PC-9 (cell line): ENCODE measurements around the gene AKAP12. TPM values are rescaled to one million over a fixed set of nuclear protein-coding genes. Genes with fewer than 3 reads are reported as not detected.

Experiments
- BruUV-seq: library from RNA; stranded (reverse); fragments of 400-500 nt; replicated peaks from 2 replicates; lab custom pipeline; 2021; lab: Mats Ljungman, UMichigan
- CTCF ChIA-PET: fragments of 300-600 bp; sonication (Branson Sonifier 250); formaldehyde crosslinking; loops from one replicate; lab custom pipeline; 2022; ENCODE audit warnings: antibody characterized with exemption; lab: Charles Lee
- POLR2A ChIA-PET: fragments of 300-600 bp; sonication (Branson Sonifier 250); formaldehyde crosslinking; loops from one replicate; lab custom pipeline; 2022; ENCODE audit warnings: antibody characterized with exemption; ENCODE audit not compliant: unreplicated experiment; lab: Charles Lee
- DNase-seq, 2 experiments: peaks; one replicate each; pipeline versions ENCODE4 v3.0.0 to v3.0.0-alpha.2; 2015 to 2022; ENCODE audit warnings: mixed read lengths in 1 of 2
- H2AFZ ChIP-seq: fragments of 200-600 bp; sonication (generic); 2 replicates; pipeline ENCODE4 v1.8.1; 2017; ENCODE audit warnings: antibody characterized with exemption
- H3F3A ChIP-seq: fragments of 200-600 bp; sonication (generic); 2 replicates; pipeline ENCODE4 v1.8.1; 2017; ENCODE audit warnings: antibody characterized with exemption, mild to moderate bottlenecking, low read depth; ENCODE audit not compliant: insufficient read depth
- H3K27ac ChIP-seq: fragments of 200-600 bp; sonication (generic); 2 replicates; pipeline ENCODE4 v1.6.1; 2016; ENCODE audit warnings: mixed run types
- H3K27me3 ChIP-seq: fragments of 200-600 bp; sonication (generic); 2 replicates; pipeline ENCODE4 v1.6.1; 2016; ENCODE audit warnings: low read depth, mixed run types; ENCODE audit not compliant: insufficient read depth
- H3K36me3 ChIP-seq: fragments of 200-600 bp; sonication (generic); 2 replicates; pipeline ENCODE4 v1.6.1; 2016; ENCODE audit warnings: low read depth, mixed run types
- H3K4me1 ChIP-seq: fragments of 200-600 bp; sonication (generic); replicated peaks from 2 replicates; pipeline ENCODE4 v1.6.1; 2016; ENCODE audit warnings: mixed run types; ENCODE audit not compliant: insufficient read depth
- H3K4me2 ChIP-seq: fragments of 200-600 bp; sonication (generic); 2 replicates; pipeline ENCODE4 v1.6.1; 2017; ENCODE audit warnings: mixed run types
- H3K4me3 ChIP-seq: fragments of 200-600 bp; sonication (generic); 2 replicates; pipeline ENCODE4 v1.6.1; 2016; ENCODE audit warnings: mixed run types
- H3K79me2 ChIP-seq: fragments of 200-600 bp; sonication (generic); 2 replicates; pipeline ENCODE4 v1.6.1; 2017; ENCODE audit warnings: low read depth, mixed run types
- H3K9me2 ChIP-seq: fragments of 200-600 bp; sonication (generic); 2 replicates; pipeline ENCODE4 v1.8.1; 2017; ENCODE audit warnings: mild to moderate bottlenecking; ENCODE audit not compliant: insufficient read depth
- H3K9me3 ChIP-seq: fragments of 200-600 bp; sonication (generic); 2 replicates; pipeline ENCODE4 v1.8.1; 2016; ENCODE audit warnings: low read depth; ENCODE audit not compliant: insufficient read depth
- H4K20me1 ChIP-seq: fragments of 200-600 bp; sonication (generic); 2 replicates; pipeline ENCODE4 v1.8.1; 2017; ENCODE audit not compliant: insufficient read depth
- CTCF ChIP-seq: fragments of 200-600 bp; sonication (generic); conservative IDR thresholded peaks from 2 replicates; pipeline ENCODE4 v1.6.1; 2017; ENCODE audit warnings: mixed run types, antibody characterized with exemption, mild to moderate bottlenecking, moderate library complexity
- EZH2 ChIP-seq: fragments of 200-600 bp; sonication (generic); IDR thresholded peaks from 2 replicates; pipeline ENCODE4 v1.8.0; 2017; ENCODE audit warnings: antibody characterized with exemption, low read depth
- intact Hi-C: fragments of 100-400 bp; cut with micrococcal nuclease; formaldehyde crosslinking; loops from one replicate; pipeline ENCODE4 v1.10.0; 2022; ENCODE audit not compliant: unreplicated experiment
- total RNA-seq: library from RNA; stranded (reverse); gene quantifications from 2 replicates; pipeline ENCODE4 v1.2.3, GENCODE V29; 2021

The AKAP12 gene
- total RNA-seq, 1 experiment from 2014 or later: 12.6 TPM

- Histone ChIP-seq H3K9me2 (no peaks in the 10 kb centered on the region), H3K9me3 (no peaks in the 10 kb centered on the region), H3K36me3 (no peaks in the 10 kb centered on the region), H3K4me2 (no peak overlapping the region), H4K20me1 (no peaks in the 10 kb centered on the region), H3K4me1 (peaks cover 55% of the 10 kb centered on the region), H2AFZ (no peak overlapping the region), H3K4me3 (no peak overlapping the region), H3K27me3 (no peaks in the 10 kb centered on the region), H3K79me2 (peaks cover 24% of the 10 kb centered on the region; the same call in 1 of the 2 replicates), H3K27ac (no peak overlapping the region), H3F3A (peaks cover 42% of the 10 kb centered on the region)
- intact Hi-C loops: loop anchor here (10.0 kb wide), 2 partner anchors 77 to 277 kb away; no protein-coding TSS in a partner anchor
- CTCF ChIA-PET: interaction anchor here (0.6 kb wide), 1 partner anchor 230 kb away, joined by 3 read pairs; no protein-coding TSS in a partner anchor
- TF ChIP-seq CTCF (no peak), EZH2 (no peak)
- no TSS peak for BruUV-seq
- POLR2A ChIA-PET: no interaction called here
- no peak for DNase-seq
These were observed 81.7 kb downstream of the AKAP12 start for GRCh38 chr6:151321438-151321837.

GRCh38 chr6:151322570-151322969 lies 82.8 kb downstream of the AKAP12 start:
- TF ChIP-seq EZH2 (no peak), CTCF (no peak)
- POLR2A ChIA-PET: no interaction called here
- H3K9me2 ChIP-seq: no peaks in the 10 kb centered on the region
- no peak overlapping the region for H3K4me3 ChIP-seq
- no peaks in the 10 kb centered on the region for H3K27me3 ChIP-seq
- H4K20me1 ChIP-seq: no peaks in the 10 kb centered on the region
- H3K4me1 ChIP-seq: peaks cover 51% of the 10 kb centered on the region
- no peaks in the 10 kb centered on the region for H3K36me3 ChIP-seq
- intact Hi-C loops: loop anchor here (10.0 kb wide), 2 partner anchors 78 to 278 kb away; no protein-coding TSS in a partner anchor
- CTCF ChIA-PET: interaction anchor here (4.2 kb wide), 1 partner anchor 308 kb away, joined by 24 read pairs; no protein-coding TSS in a partner anchor
- no peaks in the 10 kb centered on the region for H3K9me3 ChIP-seq
- peak overlapping the region; percentile 41; the same call in 1 of the 2 replicates for H3K27ac ChIP-seq
- no peak overlapping the region for H2AFZ ChIP-seq
- BruUV-seq: no TSS peak
- H3K4me2 ChIP-seq: no peak overlapping the region
- peak in 1 of 2 experiments; percentile 60 for DNase-seq
- peaks cover 32% of the 10 kb centered on the region for H3F3A ChIP-seq
- peaks cover 33% of the 10 kb centered on the region for H3K79me2 ChIP-seq

- H3K4me1 ChIP-seq: peaks cover 39% of the 10 kb centered on the region
- TF ChIP-seq EZH2 (no peak), CTCF (peak; percentile 96)
These were observed 84.2 kb downstream of the AKAP12 start for GRCh38 chr6:151323791-151324487.

More at GRCh38 chr6:151323791-151324487, 84.2 kb downstream of the AKAP12 start:
- Histone ChIP-seq H3K36me3 (no peaks in the 10 kb centered on the region), H3K9me3 (no peaks in the 10 kb centered on the region), H3K79me2 (peaks cover 40% of the 10 kb centered on the region), H3K27me3 (no peaks in the 10 kb centered on the region), H3K27ac (peak overlapping the region; percentile 48), H3K4me2 (peak overlapping the region; percentile 91), H3F3A (peaks cover 21% of the 10 kb centered on the region; the same call in 1 of the 2 replicates), H3K9me2 (no peaks in the 10 kb centered on the region), H3K4me3 (peak overlapping the region; percentile 68; the same call in 1 of the 2 replicates), H4K20me1 (no peaks in the 10 kb centered on the region), H2AFZ (peak overlapping the region; percentile 58; the same call in 1 of the 2 replicates)
- intact Hi-C loops: loop anchor here (1.0 to 10.0 kb wide), 3 partner anchors 79 to 310 kb away; no protein-coding TSS in a partner anchor
- BruUV-seq: no TSS peak
- CTCF ChIA-PET: interaction anchor here (0.6 to 4.2 kb wide), 5 partner anchors 66 to 432 kb away, joined by 3 to 24 read pairs (median 10); no protein-coding TSS in a partner anchor
- peak; percentile 70 to 74 for DNase-seq
- POLR2A ChIA-PET: interaction anchor here (0.5 kb wide), 1 partner anchor 441 kb away, joined by 3 read pairs; no protein-coding TSS in a partner anchor
